SK-N-SH treated with all-trans-retinoic acid at 6 μM for 48 hours (cell line): ENCODE data around the gene RNF175.

Source experiments
- ARNTL ChIP-seq: fragments of 450-650 bp; formaldehyde crosslinking; IDR thresholded peaks from 2 replicates; pipeline ENCODE4 v1.5.0; 2020; ENCODE audit warnings: low read depth, mild to moderate bottlenecking, moderate library complexity, borderline replicate concordance
- BACH2 ChIP-seq: fragments of 250-450 bp; sonication (Bioruptor Pico); IDR thresholded peaks from 2 replicates; pipeline ENCODE4 v1.9.0; 2021; ENCODE audit warnings: mild to moderate bottlenecking, borderline replicate concordance
- CSDC2 ChIP-seq: fragments of 250-450 bp; sonication (Bioruptor Pico); IDR thresholded peaks from 2 replicates; pipeline ENCODE4 v1.5.0; 2020; ENCODE audit warnings: mild to moderate bottlenecking, moderate library complexity
- RARB ChIP-seq: fragments of 250-450 bp; sonication (Bioruptor Pico); IDR thresholded peaks from 2 replicates; pipeline ENCODE4 v1.8.0; 2021; ENCODE audit warnings: mild to moderate bottlenecking, moderate library complexity
- SNAI2 ChIP-seq: fragments of 250-450 bp; sonication (Bioruptor Pico); IDR thresholded peaks from 2 replicates; pipeline ENCODE4 v1.5.0; 2020; ENCODE audit warnings: mild to moderate bottlenecking, moderate library complexity
- ZNF565 ChIP-seq: fragments of 450-650 bp; formaldehyde crosslinking; conservative IDR thresholded peaks from 2 replicates; pipeline ENCODE4 v1.5.0; 2020; ENCODE audit warnings: low read depth, mild to moderate bottlenecking, moderate library complexity
- ZNF8 ChIP-seq: fragments of 450-650 bp; formaldehyde crosslinking; IDR thresholded peaks from 2 replicates; pipeline ENCODE4 v1.5.0; 2020; ENCODE audit warnings: mild to moderate bottlenecking, moderate library complexity
- TF ChIP-seq, protein P1 (sequence below): fragments of 250-450 bp; sonication (Bioruptor Pico); IDR thresholded peaks from 2 replicates; pipeline ENCODE4 v1.5.0; 2020; ENCODE audit warnings: mild to moderate bottlenecking, moderate library complexity
- TF ChIP-seq, protein P2 (sequence below): fragments of 250-450 bp; sonication (Bioruptor Pico); IDR thresholded peaks from 2 replicates; pipeline ENCODE4 v1.5.1; 2020; ENCODE audit warnings: low read depth, mild to moderate bottlenecking, moderate library complexity
- TF ChIP-seq, protein P3 (sequence below): fragments of 250-450 bp; sonication (Bioruptor Pico); IDR thresholded peaks from 2 replicates; pipeline ENCODE4 v1.8.0; 2020; ENCODE audit warnings: mild to moderate bottlenecking, moderate library complexity, borderline replicate concordance

- no peak for TF ChIP-seq RARB
- TF ChIP-seq, protein P1, sequence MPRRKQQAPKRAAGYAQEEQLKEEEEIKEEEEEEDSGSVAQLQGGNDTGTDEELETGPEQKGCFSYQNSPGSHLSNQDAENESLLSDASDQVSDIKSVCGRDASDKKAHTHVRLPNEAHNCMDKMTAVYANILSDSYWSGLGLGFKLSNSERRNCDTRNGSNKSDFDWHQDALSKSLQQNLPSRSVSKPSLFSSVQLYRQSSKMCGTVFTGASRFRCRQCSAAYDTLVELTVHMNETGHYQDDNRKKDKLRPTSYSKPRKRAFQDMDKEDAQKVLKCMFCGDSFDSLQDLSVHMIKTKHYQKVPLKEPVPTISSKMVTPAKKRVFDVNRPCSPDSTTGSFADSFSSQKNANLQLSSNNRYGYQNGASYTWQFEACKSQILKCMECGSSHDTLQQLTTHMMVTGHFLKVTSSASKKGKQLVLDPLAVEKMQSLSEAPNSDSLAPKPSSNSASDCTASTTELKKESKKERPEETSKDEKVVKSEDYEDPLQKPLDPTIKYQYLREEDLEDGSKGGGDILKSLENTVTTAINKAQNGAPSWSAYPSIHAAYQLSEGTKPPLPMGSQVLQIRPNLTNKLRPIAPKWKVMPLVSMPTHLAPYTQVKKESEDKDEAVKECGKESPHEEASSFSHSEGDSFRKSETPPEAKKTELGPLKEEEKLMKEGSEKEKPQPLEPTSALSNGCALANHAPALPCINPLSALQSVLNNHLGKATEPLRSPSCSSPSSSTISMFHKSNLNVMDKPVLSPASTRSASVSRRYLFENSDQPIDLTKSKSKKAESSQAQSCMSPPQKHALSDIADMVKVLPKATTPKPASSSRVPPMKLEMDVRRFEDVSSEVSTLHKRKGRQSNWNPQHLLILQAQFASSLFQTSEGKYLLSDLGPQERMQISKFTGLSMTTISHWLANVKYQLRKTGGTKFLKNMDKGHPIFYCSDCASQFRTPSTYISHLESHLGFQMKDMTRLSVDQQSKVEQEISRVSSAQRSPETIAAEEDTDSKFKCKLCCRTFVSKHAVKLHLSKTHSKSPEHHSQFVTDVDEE (CRISPR knock-in tag) = no peak
- TF ChIP-seq, protein P2, sequence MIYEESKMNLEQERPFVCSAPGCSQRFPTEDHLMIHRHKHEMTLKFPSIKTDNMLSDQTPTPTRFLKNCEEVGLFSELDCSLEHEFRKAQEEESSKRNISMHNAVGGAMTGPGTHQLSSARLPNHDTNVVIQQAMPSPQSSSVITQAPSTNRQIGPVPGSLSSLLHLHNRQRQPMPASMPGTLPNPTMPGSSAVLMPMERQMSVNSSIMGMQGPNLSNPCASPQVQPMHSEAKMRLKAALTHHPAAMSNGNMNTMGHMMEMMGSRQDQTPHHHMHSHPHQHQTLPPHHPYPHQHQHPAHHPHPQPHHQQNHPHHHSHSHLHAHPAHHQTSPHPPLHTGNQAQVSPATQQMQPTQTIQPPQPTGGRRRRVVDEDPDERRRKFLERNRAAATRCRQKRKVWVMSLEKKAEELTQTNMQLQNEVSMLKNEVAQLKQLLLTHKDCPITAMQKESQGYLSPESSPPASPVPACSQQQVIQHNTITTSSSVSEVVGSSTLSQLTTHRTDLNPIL (CRISPR knock-in tag) = no peak
- no peak for TF ChIP-seq BACH2 (CRISPR knock-in tag)
- no peak for TF ChIP-seq CSDC2 (CRISPR knock-in tag)
- TF ChIP-seq ZNF8 = no peak
- TF ChIP-seq, protein P3, sequence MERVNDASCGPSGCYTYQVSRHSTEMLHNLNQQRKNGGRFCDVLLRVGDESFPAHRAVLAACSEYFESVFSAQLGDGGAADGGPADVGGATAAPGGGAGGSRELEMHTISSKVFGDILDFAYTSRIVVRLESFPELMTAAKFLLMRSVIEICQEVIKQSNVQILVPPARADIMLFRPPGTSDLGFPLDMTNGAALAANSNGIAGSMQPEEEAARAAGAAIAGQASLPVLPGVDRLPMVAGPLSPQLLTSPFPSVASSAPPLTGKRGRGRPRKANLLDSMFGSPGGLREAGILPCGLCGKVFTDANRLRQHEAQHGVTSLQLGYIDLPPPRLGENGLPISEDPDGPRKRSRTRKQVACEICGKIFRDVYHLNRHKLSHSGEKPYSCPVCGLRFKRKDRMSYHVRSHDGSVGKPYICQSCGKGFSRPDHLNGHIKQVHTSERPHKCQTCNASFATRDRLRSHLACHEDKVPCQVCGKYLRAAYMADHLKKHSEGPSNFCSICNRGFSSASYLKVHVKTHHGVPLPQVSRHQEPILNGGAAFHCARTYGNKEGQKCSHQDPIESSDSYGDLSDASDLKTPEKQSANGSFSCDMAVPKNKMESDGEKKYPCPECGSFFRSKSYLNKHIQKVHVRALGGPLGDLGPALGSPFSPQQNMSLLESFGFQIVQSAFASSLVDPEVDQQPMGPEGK (CRISPR knock-in tag) = no peak
- no peak for TF ChIP-seq ZNF565 (CRISPR knock-in tag)
- no peak for TF ChIP-seq ARNTL
- TF ChIP-seq SNAI2 (CRISPR knock-in tag) = no peak
Observed at GRCh38 chr4:153781717-153782416, 22.0 kb upstream of the RNF175 start.
